CD4-positive, alpha-beta T cell (primary cell): Measurements from ENCODE around the gene BMF. TPM values are rescaled to one million over a fixed set of nuclear protein-coding genes. Genes with fewer than 3 reads are reported as not detected.

Experiments
- ATAC-seq: fragments of 200-7000 bp; cut with Tn5 transposase; one replicate; pipeline ENCODE4 v1.10.0; 2022; ENCODE audit warnings: mild to moderate bottlenecking; ENCODE audit not compliant: poor library complexity
- CTCF ChIA-PET: fragments of 350-600 bp; sonication (Branson Sonifier 250); formaldehyde crosslinking; loops from one replicate; lab custom pipeline; 2021; ENCODE audit warnings: antibody characterized with exemption, inconsistent platforms; lab: Charles Lee
- POLR2A ChIA-PET: fragments of 350-600 bp; sonication (Branson Sonifier 250); formaldehyde crosslinking; loops from one replicate; lab custom pipeline; 2021; ENCODE audit warnings: antibody characterized with exemption, inconsistent platforms; lab: Charles Lee
- DNase-seq, 14 experiments: peaks; one replicate each; pipeline ENCODE4 v3.0.0-alpha.2; 2013 to 2020; ENCODE audit warnings: mixed read lengths in 2 of 14
- H3K27ac ChIP-seq, 2 donors: one replicate each; pipeline versions ENCODE4 v1.5.1 to v1.7.0; 2013; ENCODE audit warnings: low read length in 2 of 2, low read depth in 1 of 2, mild to moderate bottlenecking in 1 of 2
- H3K27me3 ChIP-seq, 2 experiments: 1 replicate in 1 of 2; 2 replicates in 1 of 2; pipeline versions ENCODE4 v1.6.1 to v1.7.0; 2013; ENCODE audit warnings: low read length in 2 of 2, control low read depth in 1 of 2, mild to moderate bottlenecking in 1 of 2, moderate library complexity in 1 of 2; ENCODE audit not compliant: insufficient read depth in 2 of 2, control insufficient read depth in 1 of 2
- H3K36me3 ChIP-seq: one replicate; pipeline ENCODE4 v1.6.1; 2013; ENCODE audit warnings: low read length, control low read depth; ENCODE audit not compliant: insufficient read depth
- H3K4me1 ChIP-seq: one replicate; pipeline ENCODE4 v1.6.1; 2013; ENCODE audit warnings: low read length, control low read depth; ENCODE audit not compliant: insufficient read depth
- H3K4me3 ChIP-seq: one replicate; pipeline ENCODE4 v1.5.1; 2013; ENCODE audit warnings: mild to moderate bottlenecking, low read length, moderate library complexity
- H3K9me3 ChIP-seq, 2 experiments: 1 replicate in 1 of 2; 2 replicates in 1 of 2; pipeline versions ENCODE4 v1.6.1 to v1.7.0; 2013; ENCODE audit warnings: low read length in 2 of 2, mild to moderate bottlenecking in 2 of 2, control low read depth in 1 of 2, moderate library complexity in 1 of 2; ENCODE audit not compliant: control insufficient read depth in 1 of 2, insufficient read depth in 1 of 2
- H3K27ac Mint-ChIP-seq: one replicate; pipeline ENCODE4 v1.8.0; 2020; ENCODE audit warnings: mixed read lengths
- H3K27me3 Mint-ChIP-seq: one replicate; pipeline ENCODE4 v1.8.0; 2021; ENCODE audit warnings: mixed read lengths
- H3K36me3 Mint-ChIP-seq: one replicate; pipeline ENCODE4 v1.8.0; 2021; ENCODE audit warnings: low read depth, mixed read lengths
- H3K4me1 Mint-ChIP-seq: one replicate; pipeline ENCODE4 v1.8.0; 2021; ENCODE audit warnings: low read depth, mixed read lengths
- H3K4me3 Mint-ChIP-seq: one replicate; pipeline ENCODE4 v1.8.0; 2020; ENCODE audit warnings: mild to moderate bottlenecking, mixed read lengths
- H3K9me3 Mint-ChIP-seq: one replicate; pipeline ENCODE4 v1.8.0; 2020; ENCODE audit warnings: mixed read lengths
- CTCF ChIP-seq: fragments of 200-600 bp; IDR thresholded peaks from one replicate; pipeline ENCODE4 v1.8.0; 2022; ENCODE audit warnings: antibody characterized with exemption, mild to moderate bottlenecking
- intact Hi-C, 2 experiments: fragments of 100-400 bp; cut with DNase I in 1 of 2; cut with micrococcal nuclease in 1 of 2; formaldehyde crosslinking; loops; one replicate each; pipeline versions ENCODE4 v1.15.1 to v1.9.0; 2023 to 2025; cut with DNase I, micrococcal nuclease
- total RNA-seq, 174 experiments: library from RNA in 2 of 174; stranded (reverse) in 2 of 174; gene quantifications; one replicate each; pipeline ENCODE4 v1.2.3 and lab custom pipeline; 2021 to 2026

Gene BMF
- total RNA-seq, 2 experiments from 2014 or later: 13.5 to 13.9 TPM

- ChIA-PET CTCF (interaction anchor here (5.3 kb wide), 1 partner anchor 56 kb away, joined by 67 read pairs; no protein-coding TSS in a partner anchor), POLR2A (interaction anchor here (0.9 to 1.2 kb wide), 3 partner anchors 29 to 56 kb away, joined by 3 read pairs; no protein-coding TSS in a partner anchor)
- no peak overlapping the region for H3K4me3 Mint-ChIP-seq
- H3K27me3 Mint-ChIP-seq: no peaks in the 10 kb centered on the region
- Histone ChIP-seq H3K27me3 (no peaks in the 10 kb centered on the region), H3K27ac (no peak overlapping the region), H3K4me3 (no peak overlapping the region), H3K9me3 (no peaks in the 10 kb centered on the region), H3K4me1 (peaks cover 81% of the 10 kb centered on the region), H3K36me3 (no peaks in the 10 kb centered on the region)
- no peak overlapping the region for H3K27ac Mint-ChIP-seq
- no peak for DNase-seq
- no peak for ATAC-seq
- peaks cover 73% of the 10 kb centered on the region for H3K4me1 Mint-ChIP-seq
- intact Hi-C loops: no loop called here
- H3K9me3 Mint-ChIP-seq: no peaks in the 10 kb centered on the region
- no peaks in the 10 kb centered on the region for H3K36me3 Mint-ChIP-seq
- no peak for TF ChIP-seq CTCF
Measured at GRCh38 chr15:40102897-40103858, 5.5 kb downstream of the BMF start.

GRCh38 chr15:40100947-40101905, 7.5 kb downstream of the BMF start:
- Mint-ChIP-seq H3K9me3 (no peaks in the 10 kb centered on the region), H3K27me3 (no peaks in the 10 kb centered on the region), H3K4me3 (peak overlapping the region; percentile 49), H3K27ac (peak overlapping the region; percentile 24), H3K4me1 (peaks cover 63% of the 10 kb centered on the region), H3K36me3 (no peaks in the 10 kb centered on the region)
- Histone ChIP-seq H3K4me1 (peaks cover 71% of the 10 kb centered on the region), H3K27ac (no peak overlapping the region), H3K27me3 (no peaks in the 10 kb centered on the region), H3K36me3 (no peaks in the 10 kb centered on the region), H3K9me3 (no peaks in the 10 kb centered on the region), H3K4me3 (no peak overlapping the region)
- no peak for ATAC-seq
- DNase-seq: peak in 2 of 14 experiments; percentile 3 to 28
- intact Hi-C loops: no loop called here
- ChIA-PET CTCF (interaction anchor here (0.6 to 1.0 kb wide), 2 partner anchors 14 to 63 kb away, joined by 3 read pairs; no protein-coding TSS in a partner anchor), POLR2A (interaction anchor here (0.6 to 1.2 kb wide), 5 partner anchors 20 to 62 kb away, joined by 3 read pairs; partner anchors contain the start of gene SRP14)
- TF ChIP-seq CTCF: no peak
